ENCODE results near the gene NUDT14. TPM values are rescaled to one million over a fixed set of nuclear protein-coding genes. Genes with fewer than 3 reads are reported as not detected.

The NUDT14 gene
- total RNA-seq, 4 donors from 2014 or later, result 9.7 to 17.6 (median 15.4) TPM

DNA sequence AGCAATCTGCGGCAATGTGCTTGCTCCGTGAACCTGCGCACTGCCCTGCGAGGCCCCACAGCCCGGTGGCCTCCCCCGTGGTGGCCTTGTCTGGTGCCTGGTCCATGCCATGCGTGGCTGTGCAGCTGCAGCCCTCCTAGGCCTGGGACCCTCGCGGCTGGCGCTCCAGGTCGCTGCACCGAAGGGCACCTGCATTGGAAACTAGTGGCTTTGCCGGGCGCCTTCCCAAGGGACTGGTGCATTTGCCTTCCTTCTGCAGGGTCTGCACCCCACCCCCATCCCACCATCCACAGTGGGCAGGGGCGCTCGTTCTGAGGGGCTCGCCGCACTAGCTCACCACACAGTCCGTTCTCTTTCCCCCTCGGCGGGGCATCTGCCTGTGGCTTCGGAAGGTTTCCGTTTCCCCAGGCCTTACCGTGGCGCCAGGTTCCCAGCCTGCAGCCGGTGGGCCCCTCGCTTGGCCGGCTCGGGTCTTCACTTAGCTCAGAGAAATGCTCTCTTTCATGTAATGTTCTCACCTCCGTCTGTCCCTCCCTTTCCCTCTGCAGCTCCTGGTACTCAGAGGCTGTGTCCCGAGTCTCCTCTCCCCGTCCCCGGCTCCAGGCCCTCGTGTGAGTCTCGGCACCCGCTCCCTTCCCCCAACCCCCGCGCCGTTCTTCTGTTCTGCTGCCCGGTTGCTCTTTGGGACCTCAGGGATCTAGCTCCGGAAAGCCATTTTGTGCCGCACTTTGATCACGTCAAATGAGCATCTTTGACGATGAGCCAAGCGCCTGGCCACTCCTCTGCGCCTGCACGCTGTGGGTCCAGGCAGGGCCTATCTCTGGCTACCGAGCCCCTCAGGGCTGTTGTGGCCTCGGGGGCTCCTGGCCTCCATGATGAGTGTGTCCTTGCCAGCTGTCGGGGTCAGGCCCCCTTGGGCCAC is 44.5 kb downstream of the NUDT14 start:
- TF ChIP-seq, protein P1, sequence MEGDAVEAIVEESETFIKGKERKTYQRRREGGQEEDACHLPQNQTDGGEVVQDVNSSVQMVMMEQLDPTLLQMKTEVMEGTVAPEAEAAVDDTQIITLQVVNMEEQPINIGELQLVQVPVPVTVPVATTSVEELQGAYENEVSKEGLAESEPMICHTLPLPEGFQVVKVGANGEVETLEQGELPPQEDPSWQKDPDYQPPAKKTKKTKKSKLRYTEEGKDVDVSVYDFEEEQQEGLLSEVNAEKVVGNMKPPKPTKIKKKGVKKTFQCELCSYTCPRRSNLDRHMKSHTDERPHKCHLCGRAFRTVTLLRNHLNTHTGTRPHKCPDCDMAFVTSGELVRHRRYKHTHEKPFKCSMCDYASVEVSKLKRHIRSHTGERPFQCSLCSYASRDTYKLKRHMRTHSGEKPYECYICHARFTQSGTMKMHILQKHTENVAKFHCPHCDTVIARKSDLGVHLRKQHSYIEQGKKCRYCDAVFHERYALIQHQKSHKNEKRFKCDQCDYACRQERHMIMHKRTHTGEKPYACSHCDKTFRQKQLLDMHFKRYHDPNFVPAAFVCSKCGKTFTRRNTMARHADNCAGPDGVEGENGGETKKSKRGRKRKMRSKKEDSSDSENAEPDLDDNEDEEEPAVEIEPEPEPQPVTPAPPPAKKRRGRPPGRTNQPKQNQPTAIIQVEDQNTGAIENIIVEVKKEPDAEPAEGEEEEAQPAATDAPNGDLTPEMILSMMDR (IDR thresholded peaks at IDR 0.05), result no peak
- no peak for TF ChIP-seq POLR2A (IDR thresholded peaks at IDR 0.05)
- Histone ChIP-seq H3K36me3 (peaks cover 0 to 7% (median 0%) of the 10 kb centered on the region in 3 donors), H3K9me3 (peaks cover 0 to 24% (median 15%) of the 10 kb centered on the region in 3 donors), H3K4me1 (peaks cover 0 to 5% (median 0%) of the 10 kb centered on the region in 3 donors), H3K27ac (no peak overlapping the region), H3K27me3 (peaks cover 0 to 9% (median 0%) of the 10 kb centered on the region in 4 donors), H3K4me3 (no peak overlapping the region)
- intact Hi-C loops (cut with DNase I), result no loop called here
- DNase-seq, result no peak
- 79 to 88% methylated on average over 27 to 39 of the region's 50 CpGs for WGBS, 2 donors

DNA sequence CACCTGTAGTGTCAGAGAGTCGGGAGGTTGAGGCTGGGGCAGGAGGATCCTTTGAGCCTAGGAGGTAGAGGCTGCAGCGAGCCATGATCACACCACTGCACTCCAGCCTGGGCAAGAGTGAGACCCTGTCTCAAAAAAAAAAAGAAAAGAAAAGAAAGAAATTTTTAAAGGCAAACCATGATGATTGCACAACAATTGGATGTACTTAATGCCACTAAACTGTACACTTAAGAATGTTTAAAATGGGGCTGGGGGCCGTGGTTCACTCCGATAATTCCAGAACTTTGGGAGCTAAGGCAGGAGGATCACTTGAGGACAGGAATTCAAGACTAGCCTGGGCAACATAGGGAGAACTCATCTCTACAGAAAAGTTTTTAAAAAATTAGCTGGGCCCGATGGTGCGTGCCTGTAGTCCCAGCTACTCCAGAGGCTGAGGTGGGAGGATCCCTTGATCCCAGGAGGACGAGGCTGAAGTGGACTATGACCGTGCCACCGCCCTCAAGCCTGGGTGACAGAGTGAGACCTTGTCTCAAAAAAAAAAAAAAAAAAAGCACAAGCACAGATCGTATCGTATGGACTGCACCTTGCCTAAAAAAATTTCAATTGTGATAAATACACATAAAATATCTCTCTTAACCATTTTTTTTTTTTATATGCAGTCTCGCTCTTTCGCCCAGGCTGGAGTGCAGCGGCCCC is 45.3 kb downstream of the NUDT14 start:
- WGBS, 2 donors, result 85 to 87% methylated on average over 13 to 14 of the region's 14 CpGs
- DNase-seq, result no peak
- TF ChIP-seq POLR2A (IDR thresholded peaks at IDR 0.05), result no peak
- TF ChIP-seq, protein P1 (IDR thresholded peaks at IDR 0.05), result no peak

DNA sequence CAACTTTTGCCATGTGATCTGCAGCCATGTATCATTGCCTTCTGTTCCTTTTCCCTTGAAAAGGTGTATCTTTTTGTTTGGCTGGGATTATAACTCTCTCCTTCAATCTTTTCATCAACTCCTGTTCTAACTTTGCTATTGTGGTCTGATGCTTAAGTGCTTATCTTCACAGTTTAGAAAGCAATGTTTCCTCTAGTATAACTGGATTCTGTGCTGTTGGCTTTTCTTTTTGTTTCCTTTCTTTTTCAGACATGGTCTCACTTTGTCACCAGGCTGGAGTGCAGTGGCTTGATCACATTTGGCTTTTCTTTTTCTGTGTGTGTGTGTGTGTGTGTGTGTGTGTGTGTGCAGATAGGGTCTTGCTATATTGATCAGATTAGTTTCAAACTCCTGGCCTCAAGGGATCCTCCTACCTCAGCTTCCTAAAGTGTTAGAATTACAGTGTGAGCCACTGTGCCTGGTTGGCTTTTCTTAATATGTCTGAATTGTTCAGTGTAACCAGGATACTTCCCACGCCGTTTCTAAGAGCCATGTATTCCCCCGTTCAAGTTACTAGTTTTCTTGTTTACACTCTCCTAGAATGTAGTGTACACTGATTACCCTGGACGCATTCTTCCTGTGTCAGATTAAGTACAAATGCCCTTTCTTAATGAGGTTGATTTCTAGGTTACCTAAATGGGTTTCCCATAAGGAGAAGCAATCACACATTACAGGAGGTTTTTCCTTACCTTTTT is 48.0 kb downstream of the NUDT14 start:
- H3K4me1 ChIP-seq, result no peaks in the 10 kb centered on the region
- TF ChIP-seq, protein P1 (IDR thresholded peaks at IDR 0.05), result no peak
- TF ChIP-seq POLR2A (IDR thresholded peaks at IDR 0.05), result no peak
- no peak overlapping the region for H3K4me3 ChIP-seq
- WGBS, 2 donors, result 67 to 69% methylated on average over 4 of the region's 4 CpGs
- no peak overlapping the region for H3K27ac ChIP-seq
- peaks cover 0 to 10% (median 10%) of the 10 kb centered on the region in 3 donors for H3K9me3 ChIP-seq
- DNase-seq, result no peak
- no peaks in the 10 kb centered on the region for H3K36me3 ChIP-seq
- intact Hi-C loops (cut with DNase I), result no loop called here
- H3K27me3 ChIP-seq, result peaks cover 0 to 14% (median 0%) of the 10 kb centered on the region in 4 donors

More for the DNA sequence above, 45.3 kb downstream of the NUDT14 start:
- peaks cover 0 to 28% (median 21%) of the 10 kb centered on the region in 3 donors for H3K9me3 ChIP-seq
- peaks cover 0 to 9% (median 0%) of the 10 kb centered on the region in 4 donors for H3K27me3 ChIP-seq
- no peak overlapping the region for H3K27ac ChIP-seq
- H3K4me1 ChIP-seq, result peaks cover 0 to 5% (median 0%) of the 10 kb centered on the region in 3 donors
- no peaks in the 10 kb centered on the region for H3K36me3 ChIP-seq
- intact Hi-C loops (cut with DNase I), result no loop called here
- H3K4me3 ChIP-seq, result no peak overlapping the region

DNA sequence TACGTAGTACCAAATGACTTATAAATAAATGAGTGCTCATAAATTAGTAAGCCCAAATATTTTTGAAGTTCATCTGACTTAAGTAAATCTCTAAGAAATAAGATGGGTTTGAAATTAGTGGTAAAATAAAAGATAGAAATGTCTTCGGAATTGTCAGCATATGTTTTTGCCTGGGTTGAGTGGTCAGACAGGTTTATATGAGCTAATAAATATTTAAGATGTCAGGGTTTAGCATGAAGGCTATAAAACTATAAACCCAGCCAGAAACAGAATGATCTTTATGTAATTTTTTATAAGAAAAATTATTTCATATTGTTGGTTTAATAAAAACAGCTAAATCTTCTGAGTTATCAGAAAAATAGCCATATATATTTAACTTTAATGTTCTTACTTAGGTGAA is 49.9 kb downstream of the NUDT14 start:
- H3K27ac ChIP-seq, result no peak overlapping the region
- peaks cover 0 to 8% (median 6%) of the 10 kb centered on the region in 3 donors for H3K4me1 ChIP-seq
- no peak for DNase-seq
- H3K36me3 ChIP-seq, result no peaks in the 10 kb centered on the region
- intact Hi-C loops (cut with DNase I), result no loop called here
- no peak overlapping the region for H3K4me3 ChIP-seq
- peaks cover 0 to 22% (median 0%) of the 10 kb centered on the region in 4 donors for H3K27me3 ChIP-seq
- TF ChIP-seq, protein P1 (IDR thresholded peaks at IDR 0.05), result no peak
- no peak for TF ChIP-seq POLR2A (IDR thresholded peaks at IDR 0.05)
- WGBS, 2 donors, result 75 to 83% methylated on average over 2 of the region's 2 CpGs
- peaks cover 0 to 10% (median 10%) of the 10 kb centered on the region in 3 donors for H3K9me3 ChIP-seq

Data from esophagus squamous epithelium (tissue), 5 donors.